Panc1 (cell line): ENCODE data around the gene SLC35E3. TPM values are rescaled to one million over a fixed set of nuclear protein-coding genes. Genes with fewer than 3 reads are reported as not detected.

Experiments used
- ATAC-seq: fragments of 200-7000 bp; cut with Tn5 transposase; 2 replicates; pipeline ENCODE4 v1.9.1; 2020; ENCODE audit warnings: mild to moderate bottlenecking, moderate library complexity
- BruUV-seq: library from RNA; stranded (reverse); fragments of 400-500 nt; replicated peaks from 2 replicates; lab custom pipeline; 2021; lab: Mats Ljungman, UMichigan
- CTCF ChIA-PET: fragments of 300-600 bp; sonication (Branson Sonifier 250); formaldehyde crosslinking; loops from one replicate; lab custom pipeline; 2022; ENCODE audit warnings: antibody characterized with exemption; lab: Charles Lee
- POLR2A ChIA-PET: fragments of 300-600 bp; sonication (Branson Sonifier 250); formaldehyde crosslinking; loops from one replicate; lab custom pipeline; 2022; ENCODE audit warnings: antibody characterized with exemption; lab: Charles Lee
- DNase-seq: peaks from one replicate; pipeline ENCODE4 v3.0.0-alpha.2; 2010; ENCODE audit warnings: low read depth, low spot score
- H3K27ac ChIP-seq: 2 replicates; pipeline ENCODE4 v1.5.1; 2011; ENCODE audit warnings: mild to moderate bottlenecking, low read length, inconsistent platforms
- H3K27me3 ChIP-seq: fragments of 200-500 bp; sonication (Bioruptor generic); 2 replicates; pipeline ENCODE4 v1.6.0; 2014; ENCODE audit warnings: low read length, inconsistent platforms; ENCODE audit not compliant: control insufficient read depth, insufficient read depth
- H3K36me3 ChIP-seq: fragments of 200-500 bp; sonication (Bioruptor generic); 2 replicates; pipeline ENCODE4 v1.5.1; 2014; ENCODE audit warnings: inconsistent platforms, mild to moderate bottlenecking, low read length, moderate library complexity; ENCODE audit not compliant: control insufficient read depth, insufficient read depth
- H3K4me1 ChIP-seq: 2 replicates; pipeline ENCODE4 v1.5.1; 2011; ENCODE audit warnings: inconsistent platforms, mild to moderate bottlenecking, low read length, moderate library complexity; ENCODE audit not compliant: control insufficient read depth, insufficient read depth
- H3K4me3 ChIP-seq, 2 experiments: 2 replicates each; pipeline ENCODE4 v1.5.1; 2011 to 2012; ENCODE audit warnings: low read depth in 2 of 2, low read length in 2 of 2, mild to moderate bottlenecking in 2 of 2, inconsistent platforms in 1 of 2, moderate library complexity in 1 of 2
- H3K9me3 ChIP-seq: fragments of 200-500 bp; sonication (Bioruptor generic); 2 replicates; pipeline ENCODE4 v1.5.1; 2014; ENCODE audit warnings: low read depth, mild to moderate bottlenecking, inconsistent platforms, low read length, moderate library complexity; ENCODE audit not compliant: control insufficient read depth, insufficient read depth
- CTCF ChIP-seq: fragments of 450-650 bp; IDR thresholded peaks from 2 replicates; pipeline ENCODE4 v1.5.1; 2017; ENCODE audit warnings: mild to moderate bottlenecking
- POLR2AphosphoS5 ChIP-seq: IDR thresholded peaks from 2 replicates; pipeline ENCODE4 v1.6.1; 2012; ENCODE audit warnings: mild to moderate bottlenecking, low read depth, low read length, moderate library complexity
- SIN3A ChIP-seq: IDR thresholded peaks from 2 replicates; pipeline ENCODE4 v1.6.1; 2012; ENCODE audit warnings: low read depth, mild to moderate bottlenecking, low read length, moderate library complexity, borderline replicate concordance; ENCODE audit not compliant: insufficient read depth
- TCF7L2 ChIP-seq: IDR thresholded peaks from 2 replicates; pipeline ENCODE4 v1.6.1; 2011; ENCODE audit warnings: mild to moderate bottlenecking, low read depth, low read length, inconsistent platforms
- in situ Hi-C: cut with HindIII; loops from 2 replicates; pipeline ENCODE4 v1.10.0; 2016; ENCODE audit warnings: low sequenced_read_pairs, low pct_unique_long_range_greater_than_20kb
- intact Hi-C: fragments of 100-400 bp; cut with micrococcal nuclease; formaldehyde crosslinking; loops from one replicate; pipeline ENCODE4 v1.10.0; 2022; ENCODE audit not compliant: unreplicated experiment
- total RNA-seq: library from RNA; stranded (reverse); gene quantifications from one replicate; pipeline ENCODE4 v1.2.1, GENCODE V29; 2021; ENCODE audit not compliant: unreplicated experiment
- TF ChIP-seq, protein P1 (sequence below), 2 experiments: IDR thresholded peaks; 2 replicates each; pipeline ENCODE4 v1.6.1; 2011 to 2012; ENCODE audit warnings: low read depth in 2 of 2, control low read depth in 1 of 2, low read length in 1 of 2, mild to moderate bottlenecking in 1 of 2, moderate library complexity in 1 of 2; ENCODE audit not compliant: insufficient read depth in 1 of 2

The SLC35E3 gene
- total RNA-seq, 1 experiment from 2014 or later, result 15.9 TPM

- in situ Hi-C loops, result no loop called here
- ATAC-seq (no peak), DNase-seq (no peak)
- Histone ChIP-seq H3K27me3 (no peaks in the 10 kb centered on the region), H3K36me3 (peaks cover 21% of the 10 kb centered on the region), H3K4me3 (no peak overlapping the region), H3K9me3 (no peaks in the 10 kb centered on the region), H3K4me1 (no peaks in the 10 kb centered on the region), H3K27ac (no peak overlapping the region)
- no TSS peak for BruUV-seq
- POLR2A ChIA-PET, result interaction anchor here (0.7 kb wide), 1 partner anchor 78 kb away, joined by 3 read pairs; no protein-coding TSS in a partner anchor
- TF ChIP-seq POLR2AphosphoS5 (no peak), SIN3A (no peak), TCF7L2 (no peak), CTCF (no peak)
- TF ChIP-seq, protein P1, sequence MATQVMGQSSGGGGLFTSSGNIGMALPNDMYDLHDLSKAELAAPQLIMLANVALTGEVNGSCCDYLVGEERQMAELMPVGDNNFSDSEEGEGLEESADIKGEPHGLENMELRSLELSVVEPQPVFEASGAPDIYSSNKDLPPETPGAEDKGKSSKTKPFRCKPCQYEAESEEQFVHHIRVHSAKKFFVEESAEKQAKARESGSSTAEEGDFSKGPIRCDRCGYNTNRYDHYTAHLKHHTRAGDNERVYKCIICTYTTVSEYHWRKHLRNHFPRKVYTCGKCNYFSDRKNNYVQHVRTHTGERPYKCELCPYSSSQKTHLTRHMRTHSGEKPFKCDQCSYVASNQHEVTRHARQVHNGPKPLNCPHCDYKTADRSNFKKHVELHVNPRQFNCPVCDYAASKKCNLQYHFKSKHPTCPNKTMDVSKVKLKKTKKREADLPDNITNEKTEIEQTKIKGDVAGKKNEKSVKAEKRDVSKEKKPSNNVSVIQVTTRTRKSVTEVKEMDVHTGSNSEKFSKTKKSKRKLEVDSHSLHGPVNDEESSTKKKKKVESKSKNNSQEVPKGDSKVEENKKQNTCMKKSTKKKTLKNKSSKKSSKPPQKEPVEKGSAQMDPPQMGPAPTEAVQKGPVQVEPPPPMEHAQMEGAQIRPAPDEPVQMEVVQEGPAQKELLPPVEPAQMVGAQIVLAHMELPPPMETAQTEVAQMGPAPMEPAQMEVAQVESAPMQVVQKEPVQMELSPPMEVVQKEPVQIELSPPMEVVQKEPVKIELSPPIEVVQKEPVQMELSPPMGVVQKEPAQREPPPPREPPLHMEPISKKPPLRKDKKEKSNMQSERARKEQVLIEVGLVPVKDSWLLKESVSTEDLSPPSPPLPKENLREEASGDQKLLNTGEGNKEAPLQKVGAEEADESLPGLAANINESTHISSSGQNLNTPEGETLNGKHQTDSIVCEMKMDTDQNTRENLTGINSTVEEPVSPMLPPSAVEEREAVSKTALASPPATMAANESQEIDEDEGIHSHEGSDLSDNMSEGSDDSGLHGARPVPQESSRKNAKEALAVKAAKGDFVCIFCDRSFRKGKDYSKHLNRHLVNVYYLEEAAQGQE (IDR thresholded peaks at IDR 0.05; ENCODE audit: insufficient read depth in 1 of 2, low read depth in 2 of 2, low read length in 1 of 2), result no peak
- CTCF ChIA-PET, result no interaction called here
- intact Hi-C loops, result no loop called here
Measured at GRCh38 chr12:68739891-68740290, 6.1 kb upstream of the SLC35E3 start.

GRCh38 chr12:68743356-68743755 lies 2.6 kb upstream of the SLC35E3 start:
- Histone ChIP-seq H3K4me3 (no peak overlapping the region), H3K4me1 (peaks cover 8% of the 10 kb centered on the region; the same call in 1 of the 2 replicates), H3K9me3 (no peaks in the 10 kb centered on the region), H3K27me3 (no peaks in the 10 kb centered on the region), H3K27ac (no peak overlapping the region), H3K36me3 (peaks cover 11% of the 10 kb centered on the region)
- intact Hi-C loops (no loop called here), in situ Hi-C loops (no loop called here)
- BruUV-seq, result no TSS peak
- ChIA-PET CTCF (no interaction called here), POLR2A (no interaction called here)
- ATAC-seq, result no peak
- TF ChIP-seq SIN3A (no peak), TCF7L2 (no peak), CTCF (no peak), POLR2AphosphoS5 (no peak)
- TF ChIP-seq, protein P1 (IDR thresholded peaks at IDR 0.05; ENCODE audit: insufficient read depth in 1 of 2, low read depth in 2 of 2, low read length in 1 of 2), result no peak
- DNase-seq, result no peak
